Mammary epithelial cell (primary cell): ENCODE data around the gene XPO6.

Source experiments
- EZH2 ChIP-seq: IDR thresholded peaks from 2 replicates; pipeline ENCODE4 v1.6.1; 2012; ENCODE audit warnings: low read length, inconsistent platforms, borderline replicate concordance
- TF ChIP-seq, protein P1 (sequence below), 2 donors: IDR thresholded peaks in 1 of 2; conservative IDR thresholded peaks in 1 of 2; 2 replicates each; pipeline ENCODE4 v1.5.1; 2011 to 2012; ENCODE audit warnings: inconsistent platforms in 2 of 2, low read length in 2 of 2, mild to moderate bottlenecking in 2 of 2, control low read depth in 1 of 2, low read depth in 1 of 2; ENCODE audit not compliant: insufficient read depth in 1 of 2; ENCODE audit errors: extremely low read depth in 1 of 2

- TF ChIP-seq, protein P1, sequence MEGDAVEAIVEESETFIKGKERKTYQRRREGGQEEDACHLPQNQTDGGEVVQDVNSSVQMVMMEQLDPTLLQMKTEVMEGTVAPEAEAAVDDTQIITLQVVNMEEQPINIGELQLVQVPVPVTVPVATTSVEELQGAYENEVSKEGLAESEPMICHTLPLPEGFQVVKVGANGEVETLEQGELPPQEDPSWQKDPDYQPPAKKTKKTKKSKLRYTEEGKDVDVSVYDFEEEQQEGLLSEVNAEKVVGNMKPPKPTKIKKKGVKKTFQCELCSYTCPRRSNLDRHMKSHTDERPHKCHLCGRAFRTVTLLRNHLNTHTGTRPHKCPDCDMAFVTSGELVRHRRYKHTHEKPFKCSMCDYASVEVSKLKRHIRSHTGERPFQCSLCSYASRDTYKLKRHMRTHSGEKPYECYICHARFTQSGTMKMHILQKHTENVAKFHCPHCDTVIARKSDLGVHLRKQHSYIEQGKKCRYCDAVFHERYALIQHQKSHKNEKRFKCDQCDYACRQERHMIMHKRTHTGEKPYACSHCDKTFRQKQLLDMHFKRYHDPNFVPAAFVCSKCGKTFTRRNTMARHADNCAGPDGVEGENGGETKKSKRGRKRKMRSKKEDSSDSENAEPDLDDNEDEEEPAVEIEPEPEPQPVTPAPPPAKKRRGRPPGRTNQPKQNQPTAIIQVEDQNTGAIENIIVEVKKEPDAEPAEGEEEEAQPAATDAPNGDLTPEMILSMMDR (conservative IDR thresholded peaks at IDR 0.05 in 1 of 2, IDR thresholded peaks at IDR 0.05 in 1 of 2; ENCODE audit: extremely low read depth in 1 of 2, insufficient read depth in 1 of 2, low read depth in 1 of 2, low read length in 2 of 2), result no peak
- no peak for TF ChIP-seq EZH2
These were observed 55.6 kb downstream of the XPO6 start for GRCh38 chr16:28156056-28156680.
